GM12801 (cell line): ENCODE measurements around the gene DYDC1.

Experiments
- TF ChIP-seq, protein P1 (sequence below): IDR thresholded peaks from one replicate; pipeline ENCODE4 v1.5.1; 2011; ENCODE audit warnings: control low read depth; ENCODE audit not compliant: insufficient read length; ENCODE audit errors: extremely low read depth

The DYDC1 gene

DNA sequence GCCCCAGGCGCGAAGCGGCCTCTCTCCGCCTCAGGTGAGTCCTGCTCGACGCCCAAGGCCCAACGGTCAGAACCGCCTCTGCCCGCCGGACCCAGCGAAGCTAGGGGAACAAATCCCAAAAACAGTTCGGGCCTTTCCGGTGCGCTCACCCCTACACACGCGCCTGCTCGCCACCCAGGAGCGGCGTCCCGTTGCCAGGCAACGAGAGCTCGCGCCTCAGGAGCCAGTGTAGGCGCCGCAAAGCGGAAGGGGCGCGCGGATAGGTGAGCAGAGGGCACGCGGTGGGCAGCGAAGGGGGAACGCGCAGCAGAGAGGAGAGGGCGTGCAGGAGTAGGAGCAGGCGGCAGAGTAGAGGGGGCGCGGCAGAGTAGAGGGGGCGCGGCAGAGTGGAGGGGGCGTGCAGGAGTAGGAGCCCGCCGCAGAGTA is at the start of gene DYDC1, which contains the start of gene DYDC2:
TSS of gene DYDC1 (minus strand) at position 193 of the 426 bp plus-strand sequence. CDS start 4,154 bp downstream, outside the sequence.
TSS of gene DYDC2 (plus strand) at position 219 of the 426 bp plus-strand sequence. CDS start 5,663 bp downstream, outside the sequence.
- TF ChIP-seq, protein P1, sequence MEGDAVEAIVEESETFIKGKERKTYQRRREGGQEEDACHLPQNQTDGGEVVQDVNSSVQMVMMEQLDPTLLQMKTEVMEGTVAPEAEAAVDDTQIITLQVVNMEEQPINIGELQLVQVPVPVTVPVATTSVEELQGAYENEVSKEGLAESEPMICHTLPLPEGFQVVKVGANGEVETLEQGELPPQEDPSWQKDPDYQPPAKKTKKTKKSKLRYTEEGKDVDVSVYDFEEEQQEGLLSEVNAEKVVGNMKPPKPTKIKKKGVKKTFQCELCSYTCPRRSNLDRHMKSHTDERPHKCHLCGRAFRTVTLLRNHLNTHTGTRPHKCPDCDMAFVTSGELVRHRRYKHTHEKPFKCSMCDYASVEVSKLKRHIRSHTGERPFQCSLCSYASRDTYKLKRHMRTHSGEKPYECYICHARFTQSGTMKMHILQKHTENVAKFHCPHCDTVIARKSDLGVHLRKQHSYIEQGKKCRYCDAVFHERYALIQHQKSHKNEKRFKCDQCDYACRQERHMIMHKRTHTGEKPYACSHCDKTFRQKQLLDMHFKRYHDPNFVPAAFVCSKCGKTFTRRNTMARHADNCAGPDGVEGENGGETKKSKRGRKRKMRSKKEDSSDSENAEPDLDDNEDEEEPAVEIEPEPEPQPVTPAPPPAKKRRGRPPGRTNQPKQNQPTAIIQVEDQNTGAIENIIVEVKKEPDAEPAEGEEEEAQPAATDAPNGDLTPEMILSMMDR: no peak

DNA sequence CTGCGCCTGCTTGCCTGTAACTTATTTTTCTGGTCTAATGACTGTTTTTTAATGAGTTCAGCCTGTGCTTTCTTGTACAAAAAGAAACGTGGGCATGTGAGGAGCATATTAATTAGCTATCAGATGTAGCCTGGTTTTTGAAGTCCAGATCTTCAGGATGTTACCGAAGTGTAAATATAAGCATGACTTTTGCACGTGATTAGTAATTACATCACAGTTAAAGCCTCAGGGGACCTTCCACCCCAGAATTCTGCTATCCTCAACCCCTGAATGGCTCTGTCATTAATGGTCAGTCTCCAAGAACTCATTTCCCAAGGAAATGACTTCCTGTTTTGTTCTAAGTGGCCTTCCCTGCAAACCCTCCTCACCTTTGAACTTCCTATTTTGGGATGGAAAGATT is 49.6 kb upstream of the DYDC1 start:
- TF ChIP-seq, protein P1: no peak

DNA sequence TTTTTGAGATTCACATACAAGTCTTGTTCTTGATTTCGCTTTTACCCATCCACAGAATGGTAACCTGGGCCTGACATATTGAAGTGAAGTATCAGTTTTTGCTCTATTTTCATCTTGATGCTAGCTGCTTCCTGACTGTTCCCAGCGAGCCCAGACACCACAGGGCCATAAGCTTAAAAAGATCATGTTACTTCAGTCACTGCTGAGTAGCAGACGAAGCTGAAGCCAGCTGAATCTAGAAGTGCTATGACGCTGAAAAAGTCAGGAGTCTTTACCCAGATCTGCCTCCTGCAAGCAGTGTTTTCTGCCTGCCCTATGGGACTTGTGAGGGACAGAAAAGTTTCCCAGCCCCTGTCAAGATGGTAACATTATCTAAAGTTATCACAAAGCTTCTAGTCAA is 49.1 kb upstream of the DYDC1 start:
- TF ChIP-seq, protein P1: no peak

DNA sequence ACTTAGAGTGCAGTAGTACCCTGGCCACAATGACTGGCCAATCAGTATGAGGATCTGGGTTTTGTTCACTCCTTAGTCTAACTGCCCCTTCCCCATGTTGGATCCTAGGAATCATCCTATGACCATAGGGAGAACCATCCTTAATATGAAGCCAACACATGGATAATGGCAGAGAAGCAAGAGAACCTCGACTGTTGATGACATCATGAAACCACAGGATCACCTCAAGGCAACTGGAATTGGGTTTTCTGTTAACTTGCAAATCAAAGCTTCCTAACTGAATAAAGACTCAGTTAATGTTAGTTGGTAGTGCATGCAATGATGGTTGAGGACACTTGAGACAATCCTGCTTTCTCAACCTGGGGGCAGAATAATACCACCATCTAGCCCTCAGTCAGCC is 48.5 kb upstream of the DYDC1 start:
- TF ChIP-seq, protein P1: no peak

DNA sequence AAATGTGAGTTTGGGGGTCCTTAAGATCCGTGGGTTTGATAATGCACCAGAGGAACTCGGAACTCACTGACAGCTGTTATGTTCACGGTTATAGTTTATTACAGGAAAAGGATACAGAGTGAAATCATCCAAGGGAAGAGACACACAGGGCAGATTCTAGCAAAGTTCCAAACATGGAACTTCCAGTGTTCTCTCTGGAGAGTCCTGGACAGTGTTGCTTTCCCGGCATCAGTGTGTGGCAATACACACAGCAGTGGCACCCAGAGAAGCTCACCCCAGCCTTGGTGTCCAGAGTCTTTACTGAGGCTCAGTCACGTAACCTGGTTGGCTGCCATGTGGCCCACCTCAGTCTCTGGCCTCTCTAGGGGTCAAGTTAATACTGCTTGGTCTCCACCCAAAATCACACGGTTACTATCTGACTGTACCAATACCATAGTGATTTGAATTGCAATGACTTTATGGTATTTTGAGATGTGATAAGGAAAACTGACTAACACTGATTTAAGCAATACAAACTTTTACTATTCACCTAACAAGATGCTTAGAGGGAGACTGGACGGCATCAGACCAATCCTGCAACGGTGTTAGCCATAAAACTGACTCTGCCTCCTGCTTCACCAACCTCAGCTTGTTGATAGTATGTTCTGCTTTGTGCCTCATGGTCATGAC is 43.7 kb upstream of the DYDC1 start:
- TF ChIP-seq, protein P1: no peak

DNA sequence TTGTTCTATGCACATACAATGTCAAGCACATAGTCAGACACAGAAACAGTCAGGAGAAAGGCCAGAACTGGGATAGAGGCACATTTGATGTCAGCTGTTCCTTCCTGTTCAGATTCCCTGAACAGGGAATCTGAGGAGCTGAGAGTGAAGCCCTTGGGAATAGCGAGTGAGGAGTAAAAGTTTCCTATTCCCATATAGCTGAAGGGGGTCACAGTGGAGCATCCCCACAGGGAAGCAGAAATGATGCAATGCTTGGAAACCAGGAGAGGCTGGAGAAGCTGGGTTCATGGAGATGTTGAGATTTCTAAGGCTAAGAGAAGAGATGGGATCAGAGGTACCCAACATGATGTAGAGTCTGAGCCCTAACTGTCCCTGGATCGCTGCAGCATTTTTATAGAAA is 40.5 kb upstream of the DYDC1 start:
- TF ChIP-seq, protein P1: no peak

DNA sequence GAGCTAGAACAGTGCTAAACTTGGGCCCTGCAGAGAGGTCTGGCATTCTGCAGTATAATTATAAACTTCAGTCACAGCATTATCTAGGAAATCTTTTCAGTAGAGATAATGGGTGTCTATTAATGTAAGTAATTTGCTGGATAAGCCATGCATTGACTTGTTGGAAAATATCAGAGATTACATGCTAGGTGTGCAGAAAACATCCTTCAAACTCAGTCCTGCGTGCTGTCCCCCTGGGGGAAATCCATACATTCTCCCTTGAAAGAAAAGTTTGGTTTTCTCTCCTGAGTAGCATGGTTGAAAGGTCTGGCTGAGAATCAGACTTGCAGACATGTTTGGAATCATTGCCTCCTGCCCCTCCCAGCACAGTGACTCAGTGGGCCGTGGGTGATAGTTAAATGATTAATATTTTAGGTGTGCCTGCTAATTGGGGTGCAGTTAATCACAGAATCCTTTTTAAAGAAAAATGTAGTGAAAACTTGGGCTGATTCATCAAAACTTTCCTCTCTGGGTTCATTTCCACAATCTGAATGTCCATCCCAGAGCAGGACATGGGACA is 37.9 kb upstream of the DYDC1 start:
- TF ChIP-seq, protein P1: no peak
